SK-N-SH (cell line): ENCODE measurements around the gene DNAH9. TPM values are rescaled to one million over a fixed set of nuclear protein-coding genes. Genes with fewer than 3 reads are reported as not detected.

Source experiments
- CTCF ChIA-PET: fragments of 300-600, 350-600 bp; formaldehyde crosslinking; extraction: SDS; loops from one replicate; lab custom pipeline; 2021; lab: Yijun Ruan, JAX
- POLR2A ChIA-PET: fragments of 350-600 bp; sonication (Branson Sonifier 250); formaldehyde crosslinking; extraction: SDS; loops from one replicate; lab custom pipeline; 2020; ENCODE audit warnings: antibody characterized with exemption, inconsistent platforms; lab: Yijun Ruan, JAX
- DNase-seq: peaks from one replicate; pipeline ENCODE4 v3.0.0; 2012
- H2AFZ ChIP-seq: fragments of 200-600 bp; sonication (generic); 2 replicates; pipeline ENCODE4 v1.8.1; 2016; ENCODE audit warnings: antibody characterized with exemption, mild to moderate bottlenecking, low read depth
- H3F3A ChIP-seq: fragments of 200-600 bp; sonication (generic); replicated peaks from 2 replicates; pipeline ENCODE3; 2016; ENCODE audit warnings: antibody characterized with exemption, mild to moderate bottlenecking; ENCODE audit not compliant: insufficient read depth
- H3K27ac ChIP-seq, 2 experiments: fragments of 200-500 bp in 1 of 2; fragments of 200-600 bp in 1 of 2; sonication (Bioruptor generic) in 1 of 2; sonication (generic), shearing (Covaris generic) in 1 of 2; 2 replicates each; pipeline versions ENCODE4 v1.5.1 to v1.6.1; 2014 to 2016; ENCODE audit warnings: low read depth in 2 of 2, inconsistent platforms in 1 of 2, low read length in 1 of 2, mild to moderate bottlenecking in 1 of 2, mixed read lengths in 1 of 2
- H3K27me3 ChIP-seq: fragments of 200-600 bp; sonication (generic), shearing (Covaris generic); 2 replicates; pipeline ENCODE4 v1.6.1; 2016; ENCODE audit warnings: mixed run types; ENCODE audit not compliant: insufficient read depth
- H3K36me3 ChIP-seq, 2 experiments: fragments of 200-500 bp in 1 of 2; fragments of 200-600 bp in 1 of 2; sonication (Bioruptor generic) in 1 of 2; sonication (generic) in 1 of 2; replicated peaks in 1 of 2; 2 replicates each; pipeline versions ENCODE3 to v1.5.1; 2014 to 2016; ENCODE audit warnings: low read length in 1 of 2, mild to moderate bottlenecking in 1 of 2; ENCODE audit not compliant: insufficient read depth in 2 of 2, control insufficient read depth in 1 of 2
- H3K4me1 ChIP-seq, 2 experiments: fragments of 200-500 bp in 1 of 2; fragments of 200-600 bp in 1 of 2; sonication (Bioruptor generic) in 1 of 2; sonication (generic), shearing (Covaris generic) in 1 of 2; 2 replicates each; pipeline versions ENCODE4 v1.5.1 to v1.6.1; 2014 to 2016; ENCODE audit warnings: low read depth in 1 of 2, low read length in 1 of 2, mixed run types in 1 of 2; ENCODE audit not compliant: insufficient read depth in 2 of 2, control insufficient read depth in 1 of 2
- H3K4me2 ChIP-seq: fragments of 200-600 bp; sonication (generic), shearing (Covaris generic); 2 replicates; pipeline ENCODE4 v1.6.1; 2017; ENCODE audit warnings: mixed run types
- H3K4me3 ChIP-seq, 2 experiments: fragments of 200-500 bp in 1 of 2; fragments of 200-600 bp in 1 of 2; sonication (Bioruptor generic) in 1 of 2; sonication (generic), shearing (Covaris generic) in 1 of 2; 2 replicates each; pipeline versions ENCODE4 v1.5.1 to v1.8.1; 2014 to 2016; ENCODE audit warnings: low read depth in 2 of 2, inconsistent platforms in 1 of 2, low read length in 1 of 2, mild to moderate bottlenecking in 1 of 2, mixed read lengths in 1 of 2, moderate library complexity in 1 of 2
- H3K79me2 ChIP-seq: fragments of 200-600 bp; sonication (generic); 2 replicates; pipeline ENCODE4 v1.8.1; 2017; ENCODE audit warnings: mild to moderate bottlenecking; ENCODE audit not compliant: insufficient read depth
- H3K9ac ChIP-seq: fragments of 200-600 bp; sonication (generic); 2 replicates; pipeline ENCODE4 v1.6.1; 2017; ENCODE audit warnings: mixed run types
- H3K9me2 ChIP-seq: fragments of 200-600 bp; sonication (generic); 2 replicates; pipeline ENCODE4 v1.6.1; 2017; ENCODE audit warnings: mixed run types
- H3K9me3 ChIP-seq: fragments of 200-600 bp; sonication (generic); 2 replicates; pipeline ENCODE4 v1.6.1; 2017; ENCODE audit warnings: mixed run types, mild to moderate bottlenecking, moderate library complexity
- H4K20me1 ChIP-seq: fragments of 200-600 bp; sonication (generic); 2 replicates; pipeline ENCODE4 v1.6.1; 2017; ENCODE audit warnings: mild to moderate bottlenecking, mixed run types; ENCODE audit not compliant: insufficient read depth
- CHD2 ChIP-seq: fragments of 150-350 bp; IDR thresholded peaks from 2 replicates; pipeline ENCODE4 v1.6.1; 2018; ENCODE audit warnings: low read length; ENCODE audit not compliant: partially characterized antibody
- ELF1 ChIP-seq: IDR thresholded peaks from 2 replicates; pipeline ENCODE4 v1.4.0; 2012
- EZH2phosphoT487 ChIP-seq: fragments of 200-600 bp; sonication (generic); IDR thresholded peaks from 2 replicates; pipeline ENCODE4 v1.6.1; 2017; ENCODE audit warnings: low read depth, mixed run types, mild to moderate bottlenecking, antibody characterized with exemption, moderate library complexity, borderline replicate concordance
- FOSL2 ChIP-seq: IDR thresholded peaks from 2 replicates; pipeline ENCODE4 v1.4.0; 2012; ENCODE audit warnings: low read depth, mild to moderate bottlenecking, moderate library complexity, borderline replicate concordance
- FOXM1 ChIP-seq: IDR thresholded peaks from 2 replicates; pipeline ENCODE4 v1.4.0; 2012; ENCODE audit warnings: low read depth, mild to moderate bottlenecking
- GABPA ChIP-seq: IDR thresholded peaks from 2 replicates; pipeline ENCODE4 v1.4.0; 2012; ENCODE audit warnings: low read depth, mild to moderate bottlenecking
- GATA2 ChIP-seq: sonication (generic); formaldehyde crosslinking; IDR thresholded peaks from 2 replicates; pipeline ENCODE4 v1.5.0; 2020; ENCODE audit warnings: mild to moderate bottlenecking, missing genetic modification reagents
- MAX ChIP-seq: IDR thresholded peaks from 2 replicates; pipeline ENCODE4 v1.4.0; 2012; ENCODE audit warnings: low read depth
- MEF2A ChIP-seq: IDR thresholded peaks from 2 replicates; pipeline ENCODE4 v1.4.0; 2012; ENCODE audit warnings: low read depth, borderline replicate concordance
- MXI1 ChIP-seq: IDR thresholded peaks from 2 replicates; pipeline ENCODE4 v1.6.1; 2012; ENCODE audit warnings: mild to moderate bottlenecking, low read depth, low read length, improper control_type of control experiment
- NRF1 ChIP-seq: IDR thresholded peaks from 2 replicates; pipeline ENCODE4 v1.6.1; 2012; ENCODE audit warnings: low read depth, mild to moderate bottlenecking, low read length
- PBX3 ChIP-seq: IDR thresholded peaks from 2 replicates; pipeline ENCODE4; 2012
- RAD21 ChIP-seq: IDR thresholded peaks from 2 replicates; pipeline ENCODE4 v1.6.1; 2012; ENCODE audit warnings: mild to moderate bottlenecking, low read length
- RCOR1 ChIP-seq: fragments of 150-350 bp; IDR thresholded peaks from 2 replicates; pipeline ENCODE4 v1.6.1; 2017; ENCODE audit warnings: antibody characterized with exemption, low read length
- REST ChIP-seq: IDR thresholded peaks from 2 replicates; pipeline ENCODE4 v1.6.1; 2012; ENCODE audit warnings: mild to moderate bottlenecking, low read depth, low read length, moderate library complexity
- RXRA ChIP-seq: IDR thresholded peaks from 2 replicates; pipeline ENCODE4 v1.4.0; 2012; ENCODE audit warnings: low read depth, mild to moderate bottlenecking, borderline replicate concordance
- SMC3 ChIP-seq: IDR thresholded peaks from 2 replicates; pipeline ENCODE4 v1.6.1; 2012; ENCODE audit warnings: low read depth, low read length, improper control_type of control experiment
- TAF1 ChIP-seq: IDR thresholded peaks from 2 replicates; pipeline ENCODE4 v1.6.1; 2012; ENCODE audit warnings: low read depth, mild to moderate bottlenecking, low read length, moderate library complexity, borderline replicate concordance
- TCF12 ChIP-seq: IDR thresholded peaks from 2 replicates; pipeline ENCODE4 v1.4.0; 2012
- USF1 ChIP-seq: IDR thresholded peaks from 2 replicates; pipeline ENCODE4 v1.4.0; 2012; ENCODE audit warnings: low read depth, borderline replicate concordance
- YY1 ChIP-seq: IDR thresholded peaks from 2 replicates; pipeline ENCODE4 v1.4.0; 2012; ENCODE audit warnings: low read depth, mild to moderate bottlenecking
- WGBS: methylation state at CpG from one replicate; pipeline ENCODE4 v1.1.6; 2017; ENCODE audit warnings: low lambda C conversion rate; 5-methylcytosine and 5-hydroxymethylcytosine counted together
- polyA plus RNA-seq, 3 experiments: library from polyadenylated mRNA; depleted of rRNA; stranded (reverse); fragments of >200 nt; gene quantifications; 2 replicates each; pipeline ENCODE4 v1.2.3, GENCODE V29; 2012

DNAH9 gene
- polyA plus RNA-seq, 1 of the 3 experiments (the other 2 are of a cell fraction) = not detected

- DNase-seq = no peak
- H4K20me1 ChIP-seq = no peaks in the 10 kb centered on the region
- POLR2A ChIA-PET = no interaction called here
- no peaks in the 10 kb centered on the region for H3F3A ChIP-seq
- TF ChIP-seq PBX3 (no peak), MXI1 (no peak), FOXM1 (no peak), RAD21 (no peak), ELF1 (no peak)
- TF ChIP-seq, all 33 proteins: peak for 0
- Histone ChIP-seq H3K9me2 (no peaks in the 10 kb centered on the region), H3K9me3 (no peaks in the 10 kb centered on the region), H3K36me3 (no peaks in the 10 kb centered on the region), H3K79me2 (no peaks in the 10 kb centered on the region), H3K27ac (no peak overlapping the region), H3K4me1 (no peaks in the 10 kb centered on the region), H3K4me2 (no peak overlapping the region), H2AFZ (no peak overlapping the region), H3K4me3 (no peak overlapping the region), H3K27me3 (no peaks in the 10 kb centered on the region), H3K9ac (no peak overlapping the region)
- CTCF ChIA-PET = no interaction called here
- 21% methylated on average over 5 of the region's 5 CpGs for WGBS
Observed at GRCh38 chr17:11554542-11554941, 43.7 kb upstream of the DNAH9 start.

- no peak for TF ChIP-seq YY1
- TF ChIP-seq RXRA = no peak
- no peak for TF ChIP-seq GABPA
- no peak for TF ChIP-seq ELF1
- TF ChIP-seq RCOR1 = no peak
- no peak for TF ChIP-seq FOXM1
- TF ChIP-seq MEF2A = no peak
- no peak for TF ChIP-seq SMC3
- TF ChIP-seq GATA2 = no peak
- TF ChIP-seq REST = no peak
- TF ChIP-seq PBX3 = no peak
- no peak for TF ChIP-seq USF1
- no peak for TF ChIP-seq MAX
- TF ChIP-seq NRF1 = no peak
- TF ChIP-seq CHD2 = no peak
- TF ChIP-seq FOSL2 = no peak
- TF ChIP-seq TAF1 = no peak
- no peak for TF ChIP-seq EZH2phosphoT487
- no peak for TF ChIP-seq MXI1
- TF ChIP-seq TCF12 = no peak
- Histone ChIP-seq H3K9me2 (no peaks in the 10 kb centered on the region), H3K79me2 (no peaks in the 10 kb centered on the region), H4K20me1 (no peaks in the 10 kb centered on the region), H3K36me3 (no peaks in the 10 kb centered on the region), H2AFZ (no peak overlapping the region), H3K4me1 (no peaks in the 10 kb centered on the region), H3K9ac (no peak overlapping the region), H3K4me2 (no peak overlapping the region), H3K4me3 (no peak overlapping the region), H3K27ac (no peak overlapping the region), H3F3A (no peaks in the 10 kb centered on the region), H3K9me3 (no peaks in the 10 kb centered on the region), H3K27me3 (no peaks in the 10 kb centered on the region)
- WGBS = 14% methylated on average over 6 of the region's 6 CpGs
- POLR2A ChIA-PET = no interaction called here
- CTCF ChIA-PET = interaction anchor here (0.8 to 1.2 kb wide), 2 partner anchors 13 to 29 kb away, joined by 3 to 5 read pairs; no protein-coding TSS in a partner anchor
- DNase-seq = no peak
Observed at GRCh38 chr17:11555530-11555929, 42.7 kb upstream of the DNAH9 start.
